Duodenal mucosa (tissue), 2 donors: ENCODE measurements around the gene AGK.
A peak's percentile ranks its signal among the peaks of the same experiment; 100 is the strongest.

Source experiments
- H3K27ac ChIP-seq: one replicate; pipeline ENCODE4 v1.7.0; 2013; ENCODE audit warnings: low read depth, low read length
- H3K27me3 ChIP-seq, 2 donors: one replicate each; pipeline ENCODE4 v1.7.0; 2013; ENCODE audit warnings: low read length in 2 of 2, control low read depth in 1 of 2; ENCODE audit not compliant: insufficient read depth in 2 of 2, control insufficient read depth in 1 of 2
- H3K36me3 ChIP-seq, 2 donors: one replicate each; pipeline ENCODE4 v1.7.0; 2013; ENCODE audit warnings: low read length in 2 of 2, control low read depth in 1 of 2; ENCODE audit not compliant: insufficient read depth in 2 of 2, control insufficient read depth in 1 of 2
- H3K4me1 ChIP-seq, 2 donors: one replicate each; pipeline ENCODE4 v1.7.0; 2013; ENCODE audit warnings: low read length in 2 of 2, control low read depth in 1 of 2; ENCODE audit not compliant: insufficient read depth in 2 of 2, control insufficient read depth in 1 of 2
- H3K4me3 ChIP-seq, 2 donors: one replicate each; pipeline ENCODE4 v1.7.0; 2013; ENCODE audit warnings: low read length in 2 of 2, low read depth in 1 of 2
- H3K9ac ChIP-seq, 2 donors: one replicate each; pipeline ENCODE4 v1.7.0; 2013; ENCODE audit warnings: low read length in 2 of 2, low read depth in 1 of 2
- H3K9me3 ChIP-seq, 2 donors: one replicate each; pipeline ENCODE4 v1.7.0; 2013; ENCODE audit warnings: low read length in 2 of 2, control low read depth in 1 of 2; ENCODE audit not compliant: control insufficient read depth in 1 of 2

AGK gene

DNA sequence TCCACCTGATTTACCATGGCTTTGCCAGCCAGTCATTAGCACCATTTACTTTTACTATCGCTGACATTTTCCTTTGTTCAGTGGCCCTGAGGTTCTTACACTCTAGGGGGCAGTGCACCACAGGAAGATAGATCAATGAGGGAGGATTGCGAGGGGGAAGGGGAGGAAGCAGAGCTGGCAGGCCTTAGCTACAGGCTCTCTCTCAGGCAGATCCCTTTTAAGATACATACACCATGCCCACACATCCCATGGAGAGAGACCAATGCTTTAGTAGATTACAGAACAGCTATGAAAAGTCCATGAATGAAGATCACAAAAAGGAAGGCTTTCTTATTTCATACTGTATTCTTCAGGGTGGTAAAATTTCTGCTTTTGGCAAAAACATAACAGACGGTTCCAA, 103.3 kb downstream of the AGK start:
- Histone ChIP-seq H3K27me3 (no peaks in the 10 kb centered on the region), H3K9ac (no peak overlapping the region), H3K4me1 (no peaks in the 10 kb centered on the region), H3K36me3 (peaks cover 8 to 26% of the 10 kb centered on the region in 2 donors), H3K4me3 (no peak overlapping the region), H3K9me3 (no peaks in the 10 kb centered on the region), H3K27ac (no peak overlapping the region)

DNA sequence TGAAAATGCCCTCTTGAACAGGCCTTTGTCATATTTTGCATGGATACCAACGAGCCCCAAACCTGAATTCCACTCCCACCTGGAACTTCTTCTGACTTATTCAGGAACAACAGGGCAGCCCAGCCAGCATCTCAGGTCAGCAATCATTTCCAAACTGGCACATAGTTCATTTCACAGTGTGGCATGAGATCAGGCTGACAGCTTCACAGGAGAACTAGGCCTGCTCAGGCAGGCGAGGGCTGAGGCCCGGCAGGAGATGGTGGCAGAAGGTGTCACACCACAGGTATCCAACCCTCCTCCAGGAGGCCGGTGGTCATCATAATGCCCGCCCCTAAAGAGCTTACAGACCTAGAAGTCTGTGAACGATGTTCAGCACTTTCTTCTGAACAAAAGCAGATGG, 108.3 kb downstream of the AGK start:
- H3K9ac ChIP-seq, result no peak overlapping the region
- H3K27me3 ChIP-seq, result no peaks in the 10 kb centered on the region
- peaks cover 17 to 22% of the 10 kb centered on the region in 2 donors for H3K4me1 ChIP-seq
- no peak overlapping the region for H3K27ac ChIP-seq
- H3K4me3 ChIP-seq, result no peak overlapping the region
- H3K36me3 ChIP-seq, result peaks cover 8 to 37% of the 10 kb centered on the region in 2 donors
- no peaks in the 10 kb centered on the region for H3K9me3 ChIP-seq

DNA sequence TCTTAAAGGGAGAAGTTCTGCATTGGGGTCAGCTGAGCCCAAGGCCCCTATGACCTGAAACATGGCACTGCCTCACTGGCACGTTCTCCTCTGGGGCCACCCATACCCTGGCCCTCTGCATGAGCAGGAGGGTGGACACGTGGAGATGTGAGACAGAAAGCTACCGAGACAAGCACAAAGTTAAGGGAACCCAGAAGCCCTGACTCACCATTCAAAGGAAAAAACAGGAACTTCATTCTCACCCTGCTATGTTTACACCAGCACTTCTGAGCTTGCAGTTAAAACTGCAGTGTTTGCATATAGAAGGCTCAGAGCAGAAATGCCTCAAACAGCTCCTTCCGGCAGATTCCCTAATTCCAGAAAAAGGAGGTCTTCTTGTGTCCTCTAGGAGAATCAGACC, 109.0 kb downstream of the AGK start:
- Histone ChIP-seq H3K27me3 (no peaks in the 10 kb centered on the region), H3K27ac (no peak overlapping the region), H3K36me3 (peaks cover 8 to 45% of the 10 kb centered on the region in 2 donors)

DNA sequence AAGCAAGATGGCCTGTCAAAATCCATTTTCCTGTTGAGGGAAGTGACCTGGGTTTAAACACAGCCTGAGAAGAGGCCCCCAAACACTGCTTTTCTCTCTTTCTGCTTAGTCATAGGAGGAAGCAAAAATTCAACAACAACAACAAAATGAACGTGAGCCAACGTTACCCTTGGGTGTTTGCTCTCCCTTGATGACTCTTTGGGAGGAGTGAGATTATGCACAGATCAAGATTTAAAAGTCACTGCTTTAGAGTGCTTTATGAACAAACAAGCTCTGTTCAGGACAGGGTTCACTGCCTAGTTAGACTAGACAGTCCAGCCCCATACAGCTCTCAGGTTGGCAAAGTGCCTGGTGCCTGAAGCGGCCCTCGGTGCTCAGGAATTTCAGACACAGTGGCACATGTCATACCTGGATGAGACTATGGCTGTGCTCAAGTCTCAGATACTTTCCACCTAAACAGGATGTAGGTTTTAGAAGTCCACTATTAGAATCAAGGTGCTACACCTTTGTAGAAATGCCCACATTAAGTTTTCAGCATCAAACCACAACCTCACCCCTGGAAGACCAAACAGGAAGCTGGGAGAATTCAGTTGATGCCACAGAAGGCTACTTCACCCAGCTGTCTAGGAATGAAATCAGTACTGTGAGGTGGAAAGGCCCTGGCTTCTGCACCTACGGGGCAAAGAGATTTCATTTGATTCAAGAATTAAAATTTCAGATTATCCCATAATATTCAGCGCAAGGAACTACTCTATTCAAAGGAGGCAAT, 112.1 kb downstream of the AGK start:
- Histone ChIP-seq H3K4me1 (peaks cover 22 to 28% of the 10 kb centered on the region in 2 donors), H3K27ac (no peak overlapping the region)

More for the DNA sequence above, 109.0 kb downstream of the AGK start:
- Histone ChIP-seq H3K9me3 (no peaks in the 10 kb centered on the region), H3K4me1 (peaks cover 22 to 28% of the 10 kb centered on the region in 2 donors), H3K9ac (no peak overlapping the region), H3K4me3 (no peak overlapping the region)

DNA sequence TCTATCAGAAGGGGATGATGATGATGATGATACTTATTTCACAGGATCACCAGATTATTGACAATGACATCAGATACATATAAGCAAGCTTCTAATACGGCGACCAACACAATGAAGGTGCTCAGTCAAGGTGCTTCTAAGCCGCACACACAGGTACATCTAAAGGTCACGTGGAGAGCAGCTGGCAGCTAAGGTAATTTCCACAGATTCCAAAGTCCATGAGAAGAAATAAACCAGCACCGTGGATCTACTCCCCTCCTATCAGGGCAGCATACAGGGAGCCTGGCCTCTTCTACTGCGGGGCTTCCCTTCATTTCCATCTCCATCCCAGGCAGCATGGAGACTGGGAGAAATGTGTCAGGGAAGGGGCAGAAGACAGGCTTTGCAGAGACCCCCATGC, 113.2 kb downstream of the AGK start:
- no peak overlapping the region for H3K9ac ChIP-seq
- no peaks in the 10 kb centered on the region for H3K9me3 ChIP-seq
- peaks cover 22 to 28% of the 10 kb centered on the region in 2 donors for H3K4me1 ChIP-seq
- H3K27me3 ChIP-seq, result no peaks in the 10 kb centered on the region
- H3K36me3 ChIP-seq, result peaks cover under 1 to 35% of the 10 kb centered on the region in 2 donors
- no peak overlapping the region for H3K27ac ChIP-seq
- peak overlapping the region in 1 of 2 donors; percentile 11 for H3K4me3 ChIP-seq

More for the DNA sequence above, 112.1 kb downstream of the AGK start:
- H3K9ac ChIP-seq, result no peak overlapping the region
- H3K27me3 ChIP-seq, result no peaks in the 10 kb centered on the region
- H3K4me3 ChIP-seq, result no peak overlapping the region
- H3K36me3 ChIP-seq, result peaks cover 8 to 40% of the 10 kb centered on the region in 2 donors
- H3K9me3 ChIP-seq, result no peaks in the 10 kb centered on the region

DNA sequence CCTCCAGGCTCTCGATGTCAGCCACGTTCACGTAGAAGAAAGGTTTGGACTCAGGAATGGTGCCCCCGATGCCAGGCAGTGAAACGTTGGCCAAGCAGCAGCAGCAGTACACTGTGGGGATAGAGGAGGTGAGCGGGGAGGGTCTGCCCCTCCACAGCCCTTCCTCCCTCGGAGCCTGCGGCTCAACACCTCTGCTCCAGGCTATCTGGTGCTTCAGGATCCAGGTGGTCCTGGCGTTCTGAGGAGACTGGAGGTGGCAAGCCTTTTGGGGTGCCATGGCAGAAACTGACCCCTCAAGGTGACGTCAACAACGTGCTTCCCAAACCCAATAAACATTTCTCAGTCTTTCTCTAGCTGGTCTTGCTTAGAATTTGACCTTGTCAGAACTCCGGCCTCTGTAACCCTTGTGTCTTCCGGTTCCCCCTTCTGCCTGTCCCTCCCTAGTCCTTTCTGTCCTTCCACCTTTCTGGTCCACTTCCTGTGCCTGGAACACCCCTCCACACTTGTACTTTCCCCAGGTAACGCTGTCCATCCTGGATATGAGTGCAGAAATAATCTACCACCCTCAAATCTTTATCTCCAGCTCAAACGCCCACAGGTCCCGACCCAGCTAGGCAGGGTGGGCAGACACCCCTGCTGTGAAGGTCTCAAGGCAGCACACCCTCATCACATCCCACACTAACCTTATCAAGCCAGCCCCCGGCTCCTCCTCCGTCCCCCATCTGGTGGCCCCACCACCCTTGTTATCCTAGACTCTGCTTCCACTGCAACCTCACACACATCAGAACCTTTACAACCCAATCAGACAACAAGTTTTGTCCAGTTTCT, 114.2 kb downstream of the AGK start:
- Histone ChIP-seq H3K9ac (no peak overlapping the region), H3K36me3 (peaks cover 0 to 27% of the 10 kb centered on the region in 2 donors), H3K27me3 (no peaks in the 10 kb centered on the region), H3K4me1 (peaks cover 22 to 25% of the 10 kb centered on the region in 2 donors), H3K9me3 (no peaks in the 10 kb centered on the region), H3K27ac (no peak overlapping the region), H3K4me3 (no peak overlapping the region)

DNA sequence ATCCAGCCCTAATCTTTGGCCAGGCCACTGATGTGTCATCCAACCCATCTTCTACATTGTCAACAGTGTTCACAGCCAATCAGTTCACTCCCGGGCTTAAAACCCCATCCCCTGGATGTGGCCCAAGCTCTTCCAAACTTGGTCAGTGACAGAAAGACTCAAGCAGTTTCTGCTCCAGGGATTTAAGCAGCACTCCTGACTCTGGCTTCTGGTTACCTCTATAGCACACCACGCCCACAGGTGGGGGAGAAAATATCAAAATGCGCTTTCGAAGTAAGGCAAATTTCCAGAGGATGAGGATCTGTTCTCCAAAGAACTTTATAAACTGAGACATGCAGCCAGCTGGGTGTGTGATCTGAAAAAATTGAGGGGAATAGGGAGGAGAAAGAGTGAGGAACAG, 114.9 kb downstream of the AGK start:
- Histone ChIP-seq H3K9ac (no peak overlapping the region), H3K4me1 (peaks cover 22 to 25% of the 10 kb centered on the region in 2 donors), H3K9me3 (no peaks in the 10 kb centered on the region), H3K4me3 (no peak overlapping the region), H3K27ac (no peak overlapping the region), H3K27me3 (no peaks in the 10 kb centered on the region), H3K36me3 (peaks cover 0 to 32% of the 10 kb centered on the region in 2 donors)

DNA sequence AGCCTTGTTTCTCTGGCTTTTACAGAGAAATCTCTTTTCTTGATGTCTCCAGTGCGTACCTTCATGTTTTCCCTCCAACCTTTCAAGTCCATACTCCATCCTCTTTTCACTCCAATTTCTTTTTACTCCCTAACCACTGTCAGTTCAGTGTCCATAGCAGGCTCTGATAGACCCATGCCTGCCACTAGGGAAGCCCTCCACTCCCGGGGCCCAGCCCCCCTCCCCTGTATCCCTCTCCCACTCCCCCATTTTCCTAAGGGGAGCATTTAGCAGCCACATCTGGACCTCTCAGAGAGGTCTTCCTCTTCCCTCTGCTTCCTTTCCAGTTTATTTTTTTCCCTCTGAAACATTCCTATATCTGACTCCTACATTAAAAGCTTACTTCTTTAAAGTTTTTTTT, 117.6 kb downstream of the AGK start:
- Histone ChIP-seq H3K27ac (no peak overlapping the region), H3K9me3 (no peaks in the 10 kb centered on the region), H3K27me3 (no peaks in the 10 kb centered on the region), H3K4me3 (no peak overlapping the region), H3K9ac (no peak overlapping the region), H3K36me3 (peaks cover 5 to 24% of the 10 kb centered on the region in 2 donors), H3K4me1 (peaks cover 10 to 13% of the 10 kb centered on the region in 2 donors)

DNA sequence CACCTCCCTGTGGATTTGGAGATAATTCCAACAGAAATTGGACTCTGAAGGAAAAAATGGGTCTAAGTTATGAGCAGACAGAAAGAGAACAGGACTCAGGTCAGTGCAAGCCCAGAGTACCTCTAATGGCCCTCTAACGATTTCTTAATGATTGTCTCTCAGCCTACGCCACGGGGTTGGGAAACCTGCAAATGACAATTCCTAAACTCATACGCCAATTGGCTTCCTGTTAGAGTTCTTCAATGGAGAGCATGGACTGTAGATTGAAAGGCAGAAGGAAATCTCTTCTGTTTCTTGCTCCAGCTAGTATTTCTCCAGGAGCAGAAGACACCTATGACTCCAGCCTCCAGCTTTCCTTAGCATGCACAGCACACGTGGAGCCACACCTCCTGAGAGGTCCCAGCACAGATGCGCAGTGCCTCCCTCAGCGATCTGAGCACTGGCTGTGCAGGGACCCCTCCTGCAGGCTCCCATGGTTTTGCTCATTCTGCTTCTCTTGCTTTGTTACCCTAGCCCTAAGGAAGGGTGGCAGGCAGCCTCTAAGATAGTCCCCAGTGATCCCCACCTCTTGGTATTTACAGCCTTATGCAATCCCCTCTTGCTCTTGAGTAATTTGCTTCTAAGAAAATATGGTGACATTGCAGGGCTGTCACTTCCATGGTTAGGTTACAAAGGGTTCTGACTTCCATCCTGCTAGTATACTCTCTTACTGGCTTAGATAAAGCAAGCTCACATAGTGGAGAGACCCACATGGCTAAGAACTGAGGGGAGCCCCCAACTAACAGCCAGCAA, 120.7 kb downstream of the AGK start:
- H3K9me3 ChIP-seq, result no peaks in the 10 kb centered on the region
- H3K9ac ChIP-seq, result no peak overlapping the region
- H3K4me1 ChIP-seq, result no peaks in the 10 kb centered on the region
- H3K36me3 ChIP-seq, result peaks cover 5 to 12% of the 10 kb centered on the region in 2 donors
- H3K27me3 ChIP-seq, result no peaks in the 10 kb centered on the region
- H3K4me3 ChIP-seq, result no peak overlapping the region
- H3K27ac ChIP-seq, result no peak overlapping the region
